ENCODE data around the gene KCNA4. TPM values are rescaled to one million over a fixed set of nuclear protein-coding genes. Genes with fewer than 3 reads are reported as not detected.

KCNA4 gene
- polyA plus RNA-seq, 1 of the 3 experiments (the other 2 are of a cell fraction) = not detected

DNA sequence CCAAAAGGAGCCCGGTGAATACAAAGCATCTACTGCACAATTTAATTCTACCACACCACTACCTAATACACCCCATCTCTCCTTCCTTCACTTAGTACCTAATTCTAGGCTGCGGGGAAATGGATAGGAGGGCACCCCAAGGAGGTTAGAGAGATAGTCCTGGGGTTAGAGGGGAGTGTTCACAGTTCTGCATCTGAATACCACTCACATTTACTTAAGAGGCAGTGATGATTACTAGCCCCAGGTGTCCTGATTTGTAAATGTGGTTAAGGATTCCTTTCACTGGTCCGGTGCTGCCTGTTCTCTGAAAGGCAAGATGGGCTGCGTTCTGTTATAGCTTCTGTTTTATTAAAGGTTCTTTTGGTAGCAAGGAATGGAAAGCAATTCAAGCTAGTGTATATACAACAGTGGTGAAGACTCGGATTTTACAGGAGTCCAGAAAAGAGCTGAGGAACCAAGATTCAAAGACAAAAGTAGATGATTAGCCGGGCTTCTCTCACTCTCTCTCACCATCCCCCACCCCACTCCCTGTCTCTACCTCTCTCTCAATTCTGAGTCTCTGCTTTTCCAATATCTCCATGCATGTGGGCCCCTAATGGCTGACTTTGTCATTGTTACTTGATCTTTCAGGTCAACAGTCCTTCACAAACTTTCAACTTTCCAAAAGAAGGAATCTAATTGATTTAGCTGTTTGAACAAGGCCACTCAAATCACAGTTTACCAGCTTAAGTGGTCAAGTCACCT is 8.7 kb upstream of the KCNA4 start (continued):
- TF ChIP-seq, protein P1, sequence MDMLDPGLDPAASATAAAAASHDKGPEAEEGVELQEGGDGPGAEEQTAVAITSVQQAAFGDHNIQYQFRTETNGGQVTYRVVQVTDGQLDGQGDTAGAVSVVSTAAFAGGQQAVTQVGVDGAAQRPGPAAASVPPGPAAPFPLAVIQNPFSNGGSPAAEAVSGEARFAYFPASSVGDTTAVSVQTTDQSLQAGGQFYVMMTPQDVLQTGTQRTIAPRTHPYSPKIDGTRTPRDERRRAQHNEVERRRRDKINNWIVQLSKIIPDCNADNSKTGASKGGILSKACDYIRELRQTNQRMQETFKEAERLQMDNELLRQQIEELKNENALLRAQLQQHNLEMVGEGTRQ (IDR thresholded peaks at IDR 0.05; ENCODE audit: borderline replicate concordance, low read depth, low read length) = no peak
- TF ChIP-seq, protein P2, sequence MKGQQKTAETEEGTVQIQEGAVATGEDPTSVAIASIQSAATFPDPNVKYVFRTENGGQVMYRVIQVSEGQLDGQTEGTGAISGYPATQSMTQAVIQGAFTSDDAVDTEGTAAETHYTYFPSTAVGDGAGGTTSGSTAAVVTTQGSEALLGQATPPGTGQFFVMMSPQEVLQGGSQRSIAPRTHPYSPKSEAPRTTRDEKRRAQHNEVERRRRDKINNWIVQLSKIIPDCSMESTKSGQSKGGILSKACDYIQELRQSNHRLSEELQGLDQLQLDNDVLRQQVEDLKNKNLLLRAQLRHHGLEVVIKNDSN (IDR thresholded peaks at IDR 0.05; ENCODE audit: borderline replicate concordance, low read depth) = no peak
- no peak for TF ChIP-seq RAD21 (IDR thresholded peaks at IDR 0.05; ENCODE audit: low read length)

DNA sequence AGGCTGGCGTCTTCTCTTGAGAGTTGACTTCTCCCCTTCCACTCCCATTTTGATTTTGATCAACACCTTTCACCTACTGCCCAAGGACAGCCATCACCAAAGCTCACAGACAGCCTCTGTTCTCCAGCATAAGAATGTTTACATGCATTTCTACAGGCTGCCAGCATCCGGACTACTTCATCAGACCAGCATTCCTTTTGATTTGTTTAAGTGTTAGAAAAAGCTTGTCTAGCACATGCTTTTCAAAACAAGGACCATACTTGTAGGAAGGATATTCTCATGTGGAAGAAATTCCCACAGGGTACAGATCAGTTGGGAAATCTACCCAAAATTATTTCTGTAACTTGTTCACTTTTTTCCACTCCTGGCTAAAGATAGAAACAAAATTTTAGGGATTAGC is 6.2 kb upstream of the KCNA4 start:
- no peaks in the 10 kb centered on the region for H3K79me2 ChIP-seq (ENCODE audit: insufficient read depth)
- TF ChIP-seq, protein P3, sequence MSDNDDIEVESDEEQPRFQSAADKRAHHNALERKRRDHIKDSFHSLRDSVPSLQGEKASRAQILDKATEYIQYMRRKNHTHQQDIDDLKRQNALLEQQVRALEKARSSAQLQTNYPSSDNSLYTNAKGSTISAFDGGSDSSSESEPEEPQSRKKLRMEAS (IDR thresholded peaks at IDR 0.05; ENCODE audit: low read depth) = no peak
- TF ChIP-seq, protein P2 (IDR thresholded peaks at IDR 0.05; ENCODE audit: borderline replicate concordance, low read depth) = no peak
- TF ChIP-seq GABPA (IDR thresholded peaks at IDR 0.05; ENCODE audit: low read depth) (no peak), POLR2AphosphoS5 (IDR thresholded peaks at IDR 0.05; ENCODE audit: low read depth, low read length) (no peak), EP300 (IDR thresholded peaks at IDR 0.05; ENCODE audit: borderline replicate concordance in 1 of 2, low read depth in 1 of 2, low read length in 1 of 2) (no peak), EZH2phosphoT487 (IDR thresholded peaks at IDR 0.05; ENCODE audit: borderline replicate concordance, low read depth) (no peak), RCOR1 (IDR thresholded peaks at IDR 0.05; ENCODE audit: low read length) (no peak), TEAD4 (IDR thresholded peaks at IDR 0.05; ENCODE audit: borderline replicate concordance, insufficient read depth) (no peak), MXI1 (IDR thresholded peaks at IDR 0.05; ENCODE audit: low read depth, low read length) (no peak), YY1 (IDR thresholded peaks at IDR 0.05; ENCODE audit: low read depth) (no peak), TCF12 (IDR thresholded peaks at IDR 0.05) (no peak), SIN3A (IDR thresholded peaks at IDR 0.05; ENCODE audit: borderline replicate concordance, low read depth, low read length) (no peak), CHD2 (IDR thresholded peaks at IDR 0.05; ENCODE audit: low read length, partially characterized antibody) (no peak)
- TF ChIP-seq, protein P4, sequence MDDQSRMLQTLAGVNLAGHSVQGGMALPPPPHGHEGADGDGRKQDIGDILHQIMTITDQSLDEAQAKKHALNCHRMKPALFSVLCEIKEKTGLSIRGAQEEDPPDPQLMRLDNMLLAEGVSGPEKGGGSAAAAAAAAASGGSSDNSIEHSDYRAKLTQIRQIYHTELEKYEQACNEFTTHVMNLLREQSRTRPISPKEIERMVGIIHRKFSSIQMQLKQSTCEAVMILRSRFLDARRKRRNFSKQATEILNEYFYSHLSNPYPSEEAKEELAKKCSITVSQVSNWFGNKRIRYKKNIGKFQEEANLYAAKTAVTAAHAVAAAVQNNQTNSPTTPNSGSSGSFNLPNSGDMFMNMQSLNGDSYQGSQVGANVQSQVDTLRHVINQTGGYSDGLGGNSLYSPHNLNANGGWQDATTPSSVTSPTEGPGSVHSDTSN (IDR thresholded peaks at IDR 0.05) = no peak
- TF ChIP-seq, protein P5, sequence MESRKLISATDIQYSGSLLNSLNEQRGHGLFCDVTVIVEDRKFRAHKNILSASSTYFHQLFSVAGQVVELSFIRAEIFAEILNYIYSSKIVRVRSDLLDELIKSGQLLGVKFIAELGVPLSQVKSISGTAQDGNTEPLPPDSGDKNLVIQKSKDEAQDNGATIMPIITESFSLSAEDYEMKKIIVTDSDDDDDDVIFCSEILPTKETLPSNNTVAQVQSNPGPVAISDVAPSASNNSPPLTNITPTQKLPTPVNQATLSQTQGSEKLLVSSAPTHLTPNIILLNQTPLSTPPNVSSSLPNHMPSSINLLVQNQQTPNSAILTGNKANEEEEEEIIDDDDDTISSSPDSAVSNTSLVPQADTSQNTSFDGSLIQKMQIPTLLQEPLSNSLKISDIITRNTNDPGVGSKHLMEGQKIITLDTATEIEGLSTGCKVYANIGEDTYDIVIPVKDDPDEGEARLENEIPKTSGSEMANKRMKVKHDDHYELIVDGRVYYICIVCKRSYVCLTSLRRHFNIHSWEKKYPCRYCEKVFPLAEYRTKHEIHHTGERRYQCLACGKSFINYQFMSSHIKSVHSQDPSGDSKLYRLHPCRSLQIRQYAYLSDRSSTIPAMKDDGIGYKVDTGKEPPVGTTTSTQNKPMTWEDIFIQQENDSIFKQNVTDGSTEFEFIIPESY (IDR thresholded peaks at IDR 0.05; ENCODE audit: borderline replicate concordance, low read depth) = no peak
- H4K20me1 ChIP-seq (ENCODE audit: insufficient read depth) = no peaks in the 10 kb centered on the region
- CTCF ChIA-PET = no interaction called here
- no peaks in the 10 kb centered on the region for H3K9me2 ChIP-seq
- H3K4me3 ChIP-seq (ENCODE audit: low read depth in 2 of 2, low read length in 1 of 2) = no peak overlapping the region
- peaks cover 4% of the 10 kb centered on the region; the same call in 1 of the 2 replicates for H3K27me3 ChIP-seq (ENCODE audit: insufficient read depth)
- no peak overlapping the region for H2AFZ ChIP-seq (ENCODE audit: low read depth)
- H3K4me2 ChIP-seq = no peak overlapping the region
- H3K36me3 ChIP-seq (replicated peaks in 1 of 2; ENCODE audit: control insufficient read depth in 1 of 2, insufficient read depth in 2 of 2, low read length in 1 of 2) = no peaks in the 10 kb centered on the region
- H3K9me3 ChIP-seq = no peaks in the 10 kb centered on the region
- H3K27ac ChIP-seq (ENCODE audit: low read depth in 2 of 2, low read length in 1 of 2) = no peak overlapping the region
- WGBS (ENCODE audit: low lambda C conversion rate) = 0% methylated on average over 2 of the region's 2 CpGs
- no peak overlapping the region for H3K9ac ChIP-seq
- POLR2A ChIA-PET = no interaction called here
- H3F3A ChIP-seq (replicated peaks; ENCODE audit: insufficient read depth) = no peaks in the 10 kb centered on the region
- no peaks in the 10 kb centered on the region for H3K4me1 ChIP-seq (ENCODE audit: control insufficient read depth in 1 of 2, insufficient read depth in 2 of 2, low read depth in 1 of 2, low read length in 1 of 2)
- DNase-seq = no peak

Measured in SK-N-SH (cell line).